ENCODE data around the gene GHRL. TPM values are rescaled to one million over a fixed set of nuclear protein-coding genes. Genes with fewer than 3 reads are reported as not detected.

GHRL gene
- 1.2 TPM for total RNA-seq
- 0.73 TPM for polyA plus RNA-seq (ENCODE audit: insufficient read depth, low read depth, low replicate concordance)
- long read RNA-seq, donor 1: 0 reads
- long read RNA-seq, donor 2, partial matches to known transcripts: 0 of 1 reads
- long read RNA-seq, donor 2, other reads (novel, unspliced or antisense): 0 of 1 reads
- long read RNA-seq, donor 3, partial matches to known transcripts: 0 of 1 reads
- long read RNA-seq, donor 3, other reads (novel, unspliced or antisense): 0 of 1 reads
- long read RNA-seq, donor 4: 0 reads
- long read RNA-seq, donor 5: 0 reads
- long read RNA-seq, donor 6, partial matches to known transcripts: 0 of 2 reads
- long read RNA-seq, donor 6, other reads (novel, unspliced or antisense): 0 of 2 reads
- long read RNA-seq, donor 7, partial matches to known transcripts: 0 of 5 reads
- long read RNA-seq, donor 7, other reads (novel, unspliced or antisense): 5 of 5 reads
- long read RNA-seq, donor 8: 0 reads
- long read RNA-seq, donor 9: 0 reads
- long read RNA-seq, donor 10, partial matches to known transcripts: 0 of 3 reads
- long read RNA-seq, donor 10, other reads (novel, unspliced or antisense): 0 of 3 reads

GRCh38 chr3:10292505-10293419, at the start of gene GHRL:
TSS of gene GHRL (minus strand) at chr3:10292947. CDS start at chr3:10290180, 2,767 bp downstream.
- Histone ChIP-seq H3K4me1 (ENCODE audit: control insufficient read depth in 2 of 3, insufficient read depth in 2 of 3, low read depth in 1 of 3, low read length in 3 of 3) (no peaks in the 10 kb centered on the region), H3K36me3 (ENCODE audit: control insufficient read depth in 2 of 3, insufficient read depth in 3 of 3, low read length in 3 of 3) (peaks cover 0 to 5% (median 2%) of the 10 kb centered on the region in 3 donors), H3K9ac (ENCODE audit: low read length in 3 of 3) (no peak within 1 kb of the TSS), H3K9me3 (ENCODE audit: control insufficient read depth in 2 of 3, insufficient read depth in 1 of 3, low read length in 3 of 3) (no peaks in the 10 kb centered on the region), H3K27me3 (ENCODE audit: control insufficient read depth, insufficient read depth, low read length) (no peaks in the 10 kb centered on the region), H3K4me3 (ENCODE audit: low read length in 3 of 3) (no peak within 1 kb of the TSS), H3K27ac (ENCODE audit: low read depth in 2 of 2, low read length in 2 of 2) (no peak within 1 kb of the TSS)
- intact Hi-C loops (cut with DNase I): no loop called here
- TF ChIP-seq CTCF (IDR thresholded peaks at IDR 0.05; ENCODE audit: borderline replicate concordance, extremely low read depth, insufficient read depth): no peak
- no peak for FAIRE-seq
- no peak for DNase-seq

GRCh38 chr3:10341901-10342398, 49.2 kb upstream of the GHRL start:
- Histone ChIP-seq H3K9me3 (ENCODE audit: control insufficient read depth in 2 of 3, insufficient read depth in 1 of 3, low read length in 3 of 3) (no peaks in the 10 kb centered on the region), H3K9ac (ENCODE audit: low read length in 3 of 3) (no peak overlapping the region), H3K27ac (ENCODE audit: low read depth in 2 of 2, low read length in 2 of 2) (no peak overlapping the region), H3K4me1 (ENCODE audit: control insufficient read depth in 2 of 3, insufficient read depth in 2 of 3, low read depth in 1 of 3, low read length in 3 of 3) (peaks cover 0 to 3% (median 0%) of the 10 kb centered on the region in 3 donors), H3K4me3 (ENCODE audit: low read length in 3 of 3) (no peak overlapping the region), H3K27me3 (ENCODE audit: control insufficient read depth, insufficient read depth, low read length) (no peaks in the 10 kb centered on the region), H3K36me3 (ENCODE audit: control insufficient read depth in 2 of 3, insufficient read depth in 3 of 3, low read length in 3 of 3) (no peaks in the 10 kb centered on the region)
- intact Hi-C loops (cut with DNase I): no loop called here
- DNase-seq (no peak), FAIRE-seq (no peak)
- no peak for TF ChIP-seq CTCF (IDR thresholded peaks at IDR 0.05; ENCODE audit: borderline replicate concordance, extremely low read depth, insufficient read depth)

- DNase-seq (no peak), FAIRE-seq (no peak)
- intact Hi-C loops (cut with DNase I): no loop called here
- H3K4me3 ChIP-seq (ENCODE audit: low read length in 3 of 3): no peak overlapping the region
- H3K27ac ChIP-seq (ENCODE audit: low read depth in 2 of 2, low read length in 2 of 2): no peak overlapping the region
- H3K9ac ChIP-seq (ENCODE audit: low read length in 3 of 3): no peak overlapping the region
- no peak for TF ChIP-seq CTCF (IDR thresholded peaks at IDR 0.05; ENCODE audit: borderline replicate concordance, extremely low read depth, insufficient read depth)
- H3K27me3 ChIP-seq (ENCODE audit: control insufficient read depth, insufficient read depth, low read length): no peaks in the 10 kb centered on the region
- H3K9me3 ChIP-seq (ENCODE audit: control insufficient read depth in 2 of 3, insufficient read depth in 1 of 3, low read length in 3 of 3): no peaks in the 10 kb centered on the region
- no peaks in the 10 kb centered on the region for H3K36me3 ChIP-seq (ENCODE audit: control insufficient read depth in 2 of 3, insufficient read depth in 3 of 3, low read length in 3 of 3)
- H3K4me1 ChIP-seq (ENCODE audit: control insufficient read depth in 2 of 3, insufficient read depth in 2 of 3, low read depth in 1 of 3, low read length in 3 of 3): peaks cover 0 to 3% (median 0%) of the 10 kb centered on the region in 3 donors
Measured at GRCh38 chr3:10340476-10340875, 47.7 kb upstream of the GHRL start.

All from kidney (tissue), 22 donors.